GM12874 (cell line): ENCODE data around the gene INPP4B.

Experiments used
- TF ChIP-seq, protein P1 (sequence below): IDR thresholded peaks from 2 replicates; pipeline ENCODE4 v1.5.1; 2011; ENCODE audit warnings: low read depth, mild to moderate bottlenecking, control low read depth, low read length, moderate library complexity; ENCODE audit not compliant: insufficient read depth

INPP4B gene

GRCh38 chr4:142728233-142728632, 117.9 kb downstream of the INPP4B start:
- TF ChIP-seq, protein P1, sequence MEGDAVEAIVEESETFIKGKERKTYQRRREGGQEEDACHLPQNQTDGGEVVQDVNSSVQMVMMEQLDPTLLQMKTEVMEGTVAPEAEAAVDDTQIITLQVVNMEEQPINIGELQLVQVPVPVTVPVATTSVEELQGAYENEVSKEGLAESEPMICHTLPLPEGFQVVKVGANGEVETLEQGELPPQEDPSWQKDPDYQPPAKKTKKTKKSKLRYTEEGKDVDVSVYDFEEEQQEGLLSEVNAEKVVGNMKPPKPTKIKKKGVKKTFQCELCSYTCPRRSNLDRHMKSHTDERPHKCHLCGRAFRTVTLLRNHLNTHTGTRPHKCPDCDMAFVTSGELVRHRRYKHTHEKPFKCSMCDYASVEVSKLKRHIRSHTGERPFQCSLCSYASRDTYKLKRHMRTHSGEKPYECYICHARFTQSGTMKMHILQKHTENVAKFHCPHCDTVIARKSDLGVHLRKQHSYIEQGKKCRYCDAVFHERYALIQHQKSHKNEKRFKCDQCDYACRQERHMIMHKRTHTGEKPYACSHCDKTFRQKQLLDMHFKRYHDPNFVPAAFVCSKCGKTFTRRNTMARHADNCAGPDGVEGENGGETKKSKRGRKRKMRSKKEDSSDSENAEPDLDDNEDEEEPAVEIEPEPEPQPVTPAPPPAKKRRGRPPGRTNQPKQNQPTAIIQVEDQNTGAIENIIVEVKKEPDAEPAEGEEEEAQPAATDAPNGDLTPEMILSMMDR: no peak

DNA sequence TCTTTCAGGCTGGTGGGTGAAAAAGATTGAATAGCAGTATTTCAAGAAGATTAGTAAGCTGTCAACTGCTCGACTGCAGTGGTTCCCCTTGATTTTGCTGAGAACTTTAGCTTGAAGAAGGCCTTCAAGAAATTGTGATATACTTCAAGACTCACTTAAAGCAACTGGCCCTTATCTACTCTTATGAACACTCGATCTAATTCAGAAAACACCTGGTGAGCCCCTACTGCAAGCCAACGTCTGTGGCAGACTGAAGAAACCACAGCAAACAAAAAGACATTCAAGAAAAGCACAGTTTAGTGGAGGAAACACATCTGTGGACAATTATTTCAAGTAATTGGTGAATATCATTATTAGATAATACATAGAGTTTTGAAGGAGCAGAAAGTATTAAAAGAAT, 119.0 kb downstream of the INPP4B start:
- TF ChIP-seq, protein P1: no peak

DNA sequence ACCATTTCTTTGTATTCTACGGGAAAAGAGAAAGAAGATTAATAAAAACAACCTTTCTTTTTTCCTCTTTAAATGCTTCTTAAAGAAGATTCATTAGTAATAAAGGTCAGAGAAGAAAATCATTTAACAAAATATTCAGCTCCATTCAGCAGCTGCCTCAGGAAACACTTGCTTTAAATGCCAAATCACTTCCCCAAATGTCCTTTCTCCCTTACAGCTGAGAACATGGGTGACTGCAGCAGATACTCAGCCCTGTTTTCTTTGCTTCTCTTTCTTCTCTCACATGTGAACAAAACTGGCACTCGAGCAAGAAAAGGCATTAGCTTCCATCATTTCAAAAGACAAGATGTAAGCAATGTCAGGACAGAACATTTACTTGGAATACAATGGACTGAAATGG, 120.2 kb downstream of the INPP4B start:
- TF ChIP-seq, protein P1: no peak

DNA sequence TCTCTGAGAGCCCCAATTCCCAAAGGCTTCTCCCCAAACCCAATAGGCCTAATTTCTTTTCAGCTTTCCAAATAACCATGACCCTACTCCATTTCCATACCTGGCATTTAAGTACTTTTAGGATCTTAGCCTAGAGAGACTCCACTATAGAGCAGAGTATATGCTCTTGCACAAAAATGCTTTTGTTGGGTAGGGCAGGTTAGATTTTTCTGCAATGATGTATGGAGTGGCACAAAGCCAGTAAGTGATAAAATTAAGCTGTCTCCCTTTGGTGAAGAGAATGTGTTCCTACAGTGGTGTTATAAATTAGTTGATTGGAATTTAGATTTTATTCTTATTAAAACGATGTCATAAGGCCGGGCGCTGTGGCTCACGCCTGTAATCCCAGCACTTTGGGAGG, 124.9 kb downstream of the INPP4B start:
- TF ChIP-seq, protein P1: no peak

DNA sequence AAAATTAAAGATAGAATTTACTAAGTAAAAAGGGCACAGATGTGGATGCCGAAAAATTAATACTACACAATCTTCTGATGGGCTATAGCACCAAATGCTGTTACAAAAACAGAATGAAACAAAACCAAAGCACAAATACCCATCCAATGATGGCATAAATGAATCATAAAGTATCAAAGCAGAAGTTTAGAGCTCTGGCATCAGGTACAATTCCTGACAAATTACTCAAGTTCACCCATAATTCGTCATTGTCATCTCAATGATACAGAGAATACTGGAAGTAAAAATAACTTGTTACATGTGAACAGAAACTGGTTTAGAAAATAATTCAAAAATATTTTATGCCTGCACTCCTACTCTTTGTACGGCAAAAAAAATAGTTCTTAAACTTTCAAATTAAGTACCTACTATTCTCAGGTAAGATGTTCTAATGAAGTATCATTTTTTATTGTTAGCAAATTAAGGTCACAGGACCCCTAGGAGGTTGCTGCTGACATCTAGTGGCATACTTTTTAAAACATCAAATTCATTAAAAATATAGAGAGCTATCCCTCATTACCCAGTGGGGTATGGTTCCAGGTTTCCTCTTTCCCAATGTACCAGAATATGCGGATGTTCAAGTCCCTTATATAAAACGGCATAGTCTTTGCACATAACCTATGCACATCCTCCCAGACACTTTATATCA, 126.1 kb downstream of the INPP4B start:
- TF ChIP-seq, protein P1: peak; percentile 15; the same call in 1 of the 2 replicates

DNA sequence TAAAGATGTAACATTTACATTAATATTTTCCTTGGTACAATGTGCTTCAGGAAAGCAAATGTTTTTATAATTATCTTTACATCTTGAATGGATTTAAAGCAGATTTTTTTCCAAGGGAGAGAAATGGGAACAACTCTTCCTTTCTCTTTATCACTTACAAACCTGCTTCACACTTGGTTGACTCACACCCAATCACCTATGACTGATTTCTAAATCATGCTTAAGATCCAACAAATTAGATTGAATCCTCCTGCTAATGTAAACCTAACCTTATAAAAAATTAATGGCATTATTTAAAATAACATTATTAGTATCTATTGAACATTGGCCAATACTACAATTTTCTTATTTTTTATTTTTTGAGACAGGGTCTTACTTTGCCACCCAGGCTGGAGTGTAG, 127.1 kb downstream of the INPP4B start:
- TF ChIP-seq, protein P1: no peak

DNA sequence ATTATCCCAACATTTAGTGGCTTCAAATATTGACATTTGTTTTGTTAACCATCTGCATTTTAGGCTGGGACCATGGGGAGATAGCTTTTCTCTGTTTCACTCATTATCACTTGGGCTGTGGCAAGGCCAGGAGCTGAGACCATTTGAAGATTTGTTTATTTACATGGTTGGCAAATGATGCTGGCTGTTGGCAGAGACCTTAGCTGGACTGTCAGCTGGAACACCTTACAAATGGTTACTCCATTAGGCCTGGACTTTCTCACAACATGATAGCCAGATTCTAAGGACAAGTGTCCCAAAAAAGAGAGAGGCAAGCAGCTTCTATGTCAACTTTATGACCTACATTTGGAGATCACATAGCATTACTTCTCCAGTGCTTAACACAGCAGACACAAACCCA, 130.4 kb downstream of the INPP4B start:
- TF ChIP-seq, protein P1: no peak
